ENCODE results near the gene SLC13A5.

The SLC13A5 gene

DNA sequence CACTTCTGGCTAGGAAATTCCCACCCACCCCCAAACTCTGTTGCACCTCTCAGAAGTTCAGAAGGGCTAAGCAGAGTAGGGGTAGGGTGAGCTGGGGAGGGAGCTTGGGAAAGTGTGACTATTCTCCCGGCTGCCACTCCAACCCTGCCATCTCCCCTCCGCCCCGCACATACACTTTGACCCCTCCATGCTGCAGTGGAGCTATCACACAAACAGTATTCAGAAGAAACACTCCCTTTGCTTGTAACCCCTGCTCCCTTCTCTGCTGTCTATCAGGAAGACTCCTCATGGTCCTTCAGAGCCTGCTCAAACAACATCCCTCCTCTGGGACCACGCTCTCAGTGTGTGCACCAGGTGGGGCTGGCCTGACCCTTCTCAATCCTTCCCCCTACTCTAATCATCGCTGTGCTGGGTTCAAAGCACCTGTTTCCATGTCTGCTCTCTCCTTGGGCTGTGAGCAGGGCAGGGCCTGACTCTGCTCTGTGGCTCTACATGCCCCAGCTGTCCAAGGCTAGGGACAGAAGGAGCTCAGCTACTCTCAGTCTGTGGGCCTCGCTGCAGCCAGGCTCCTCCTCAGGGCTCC lies 8.6 kb downstream of the SLC13A5 start:
- H3K4me3 ChIP-seq (ENCODE audit: low read depth, low read length), result no peak overlapping the region
- TF ChIP-seq, protein P1, sequence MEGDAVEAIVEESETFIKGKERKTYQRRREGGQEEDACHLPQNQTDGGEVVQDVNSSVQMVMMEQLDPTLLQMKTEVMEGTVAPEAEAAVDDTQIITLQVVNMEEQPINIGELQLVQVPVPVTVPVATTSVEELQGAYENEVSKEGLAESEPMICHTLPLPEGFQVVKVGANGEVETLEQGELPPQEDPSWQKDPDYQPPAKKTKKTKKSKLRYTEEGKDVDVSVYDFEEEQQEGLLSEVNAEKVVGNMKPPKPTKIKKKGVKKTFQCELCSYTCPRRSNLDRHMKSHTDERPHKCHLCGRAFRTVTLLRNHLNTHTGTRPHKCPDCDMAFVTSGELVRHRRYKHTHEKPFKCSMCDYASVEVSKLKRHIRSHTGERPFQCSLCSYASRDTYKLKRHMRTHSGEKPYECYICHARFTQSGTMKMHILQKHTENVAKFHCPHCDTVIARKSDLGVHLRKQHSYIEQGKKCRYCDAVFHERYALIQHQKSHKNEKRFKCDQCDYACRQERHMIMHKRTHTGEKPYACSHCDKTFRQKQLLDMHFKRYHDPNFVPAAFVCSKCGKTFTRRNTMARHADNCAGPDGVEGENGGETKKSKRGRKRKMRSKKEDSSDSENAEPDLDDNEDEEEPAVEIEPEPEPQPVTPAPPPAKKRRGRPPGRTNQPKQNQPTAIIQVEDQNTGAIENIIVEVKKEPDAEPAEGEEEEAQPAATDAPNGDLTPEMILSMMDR (IDR thresholded peaks at IDR 0.05; ENCODE audit: insufficient read depth, low read depth, low read length, missing control alignments), result no peak
- no peak for DNase-seq (ENCODE audit: low read depth)

DNA sequence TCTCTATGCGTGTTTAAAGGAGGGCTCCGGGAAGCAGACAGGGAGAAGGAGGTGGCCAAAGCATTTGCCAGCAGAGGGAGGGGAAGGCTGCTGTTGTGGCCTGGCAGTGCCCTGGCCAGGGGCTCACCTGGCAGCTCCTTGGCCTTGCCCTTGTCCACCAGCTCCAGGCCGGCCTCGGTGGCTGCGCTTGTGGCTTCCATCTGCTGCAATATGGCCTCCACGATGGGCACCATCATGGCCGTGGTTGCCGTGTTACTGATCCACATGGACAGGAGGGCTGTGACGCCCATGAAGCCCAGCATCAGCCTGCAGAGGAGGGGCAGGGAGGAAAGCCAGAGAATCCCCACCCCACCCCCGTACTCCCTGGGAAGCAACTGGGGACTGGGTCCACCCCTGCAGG lies 9.4 kb downstream of the SLC13A5 start:
- TF ChIP-seq, protein P1 (IDR thresholded peaks at IDR 0.05; ENCODE audit: insufficient read depth, low read depth, low read length, missing control alignments), result no peak
- no peak for DNase-seq (ENCODE audit: low read depth)
- H3K4me3 ChIP-seq (ENCODE audit: low read depth, low read length), result no peak overlapping the region

DNA sequence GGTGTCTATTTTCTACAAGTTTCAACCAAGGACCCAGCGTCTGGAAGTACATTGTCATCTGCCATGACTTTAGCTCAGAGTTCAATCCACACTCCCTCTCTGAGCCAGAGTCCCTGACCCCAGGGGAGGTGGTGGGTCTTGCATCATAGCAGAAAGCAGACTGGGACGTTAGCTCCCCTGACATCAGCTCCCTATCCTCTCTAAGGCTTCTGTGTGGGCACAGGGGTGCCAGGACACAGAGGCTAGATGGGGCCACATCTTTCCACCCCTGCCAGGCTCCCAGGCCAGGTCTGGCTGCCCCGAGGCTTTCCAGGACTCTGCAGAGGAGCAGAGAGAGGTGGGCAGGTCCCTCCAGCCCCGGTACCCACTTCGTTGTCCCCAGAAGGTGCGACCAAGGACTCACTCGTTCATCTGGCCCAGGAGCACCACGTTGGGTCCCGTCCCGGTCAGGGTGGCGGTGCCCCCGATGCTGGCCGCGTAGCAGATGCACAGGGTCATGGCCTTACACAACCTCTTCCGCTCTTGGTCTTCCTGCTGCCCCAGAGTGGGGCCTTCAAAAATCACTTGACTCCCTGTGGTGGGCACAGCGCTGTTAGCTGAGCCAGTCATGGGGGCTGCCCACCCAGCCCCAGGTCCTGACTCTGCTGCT lies 10.5 kb downstream of the SLC13A5 start:
- DNase-seq (ENCODE audit: low read depth), result no peak
- TF ChIP-seq, protein P1 (IDR thresholded peaks at IDR 0.05; ENCODE audit: insufficient read depth, low read depth, low read length, missing control alignments), result no peak
- no peak overlapping the region for H3K4me3 ChIP-seq (ENCODE audit: low read depth, low read length)

DNA sequence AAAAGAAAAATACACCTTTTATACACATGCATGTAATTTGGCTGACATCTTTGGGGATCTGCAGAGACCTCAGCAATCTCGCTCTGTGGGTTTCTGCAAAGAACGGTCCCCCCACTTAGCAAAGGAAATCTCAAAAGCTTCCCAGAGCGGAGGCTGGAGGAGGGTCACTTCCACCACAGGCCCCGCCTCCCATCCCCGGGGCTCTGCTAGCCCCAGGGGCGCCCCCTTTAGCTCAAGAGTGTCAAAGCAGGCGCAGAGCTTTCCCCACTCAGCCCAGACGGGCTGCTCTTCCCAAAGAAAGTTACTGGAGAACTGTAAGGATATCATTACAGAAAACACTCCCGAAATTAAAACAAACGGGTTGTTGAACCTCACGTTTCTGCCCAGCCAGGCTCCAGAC lies 11.4 kb downstream of the SLC13A5 start:
- H3K4me3 ChIP-seq (ENCODE audit: low read depth, low read length), result no peak overlapping the region
- DNase-seq (ENCODE audit: low read depth), result peak; percentile 37
- TF ChIP-seq, protein P1 (IDR thresholded peaks at IDR 0.05; ENCODE audit: insufficient read depth, low read depth, low read length, missing control alignments), result peak; percentile 51

DNA sequence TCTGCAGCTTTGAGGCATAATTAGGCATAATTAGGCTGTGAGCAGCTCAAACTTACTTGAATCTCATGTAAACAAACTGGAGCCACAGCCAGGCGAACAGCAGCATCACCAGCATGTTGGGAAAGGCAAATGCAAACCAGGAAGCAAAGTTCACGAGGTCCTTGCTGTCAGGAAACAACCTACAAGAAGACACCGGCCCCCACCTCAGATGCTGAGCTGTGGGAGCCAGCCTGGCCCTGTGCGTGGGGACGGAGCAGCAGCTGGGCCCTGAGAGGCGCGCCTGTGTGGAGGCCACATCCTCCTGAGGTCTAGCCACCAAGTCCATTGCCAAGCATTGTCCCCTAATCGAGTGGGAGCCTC lies 12.2 kb downstream of the SLC13A5 start:
- no peak for DNase-seq (ENCODE audit: low read depth)
- TF ChIP-seq, protein P1 (IDR thresholded peaks at IDR 0.05; ENCODE audit: insufficient read depth, low read depth, low read length, missing control alignments), result no peak
- H3K4me3 ChIP-seq (ENCODE audit: low read depth, low read length), result no peak overlapping the region

DNA sequence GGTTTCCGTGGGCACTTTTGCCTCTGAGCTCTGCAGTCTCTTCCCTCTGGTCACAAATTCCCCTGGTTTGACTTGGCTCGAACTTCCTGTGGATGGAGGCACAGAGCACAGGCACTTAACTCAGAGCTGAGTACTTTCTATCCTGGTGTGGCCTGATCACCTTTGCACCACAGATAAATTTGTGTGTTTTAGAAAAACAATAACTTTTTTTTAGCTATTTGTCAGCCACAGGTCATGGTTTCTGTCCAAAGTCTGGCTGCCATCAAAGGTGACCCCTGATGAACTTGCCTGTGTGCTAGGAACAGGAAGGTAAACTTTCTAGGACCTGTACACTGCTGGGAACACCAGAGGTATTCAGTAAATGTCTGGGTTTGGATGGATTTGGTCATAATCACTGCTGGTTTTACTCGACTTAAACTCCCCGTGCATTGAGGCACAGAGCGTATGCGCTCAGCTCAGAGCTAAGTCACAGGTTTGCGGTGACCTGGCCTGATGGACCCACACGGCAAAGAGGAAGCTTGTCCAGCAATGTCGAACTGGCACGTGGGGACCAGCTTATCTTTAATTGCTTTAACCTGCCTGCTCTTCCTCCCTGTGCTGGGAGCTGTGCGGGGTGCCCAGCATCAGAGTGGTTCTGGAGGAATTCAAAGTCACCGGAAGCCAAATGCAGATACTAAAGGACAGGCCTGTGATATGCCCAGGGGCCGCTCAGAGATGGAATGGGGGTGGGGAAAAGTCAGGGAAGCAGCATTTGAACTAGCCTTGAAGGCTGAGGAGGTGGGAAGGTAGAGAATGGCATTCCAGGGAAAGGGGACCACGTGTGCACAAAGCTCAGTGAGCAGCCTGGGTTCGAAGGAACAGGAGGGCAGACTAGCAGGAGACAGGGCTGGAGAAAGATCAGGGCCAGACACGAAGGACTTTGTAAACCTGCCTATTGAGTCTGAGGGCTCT lies 12.9 kb downstream of the SLC13A5 start:
- DNase-seq (ENCODE audit: low read depth), result no peak
- TF ChIP-seq, protein P1 (IDR thresholded peaks at IDR 0.05; ENCODE audit: insufficient read depth, low read depth, low read length, missing control alignments), result no peak
- H3K4me3 ChIP-seq (ENCODE audit: low read depth, low read length), result no peak overlapping the region
